Stimulated activated CD4-positive, alpha-beta T cell treated with anti-CD3 and anti-CD28 coated beads, TNF-alpha, amount 100 ng/mL, for 24 hours (primary cell): ENCODE measurements around the gene NOTUM.

Experiments
- DNase-seq, 3 experiments: peaks; one replicate each; pipeline ENCODE4 v3.0.0-alpha.2; 2020; ENCODE audit warnings: low read depth in 3 of 3

Gene NOTUM

GRCh38 chr17:81977211-81977808 is 16.3 kb upstream of the NOTUM start, which contains the start of gene ASPSCR1:
Gene ASPSCR1 (plus strand): TSS chr17:81977629. CDS start chr17:81977647, 18 bp downstream.
- peak; percentile 79 to 88 (median 81) for DNase-seq

GRCh38 chr17:81976332-81977210 is 15.6 kb upstream of the NOTUM start:
- peak in 2 of 3 experiments; percentile 14 to 60 for DNase-seq

GRCh38 chr17:81973432-81973831 is 12.4 kb upstream of the NOTUM start:
- DNase-seq, result no peak

DNA sequence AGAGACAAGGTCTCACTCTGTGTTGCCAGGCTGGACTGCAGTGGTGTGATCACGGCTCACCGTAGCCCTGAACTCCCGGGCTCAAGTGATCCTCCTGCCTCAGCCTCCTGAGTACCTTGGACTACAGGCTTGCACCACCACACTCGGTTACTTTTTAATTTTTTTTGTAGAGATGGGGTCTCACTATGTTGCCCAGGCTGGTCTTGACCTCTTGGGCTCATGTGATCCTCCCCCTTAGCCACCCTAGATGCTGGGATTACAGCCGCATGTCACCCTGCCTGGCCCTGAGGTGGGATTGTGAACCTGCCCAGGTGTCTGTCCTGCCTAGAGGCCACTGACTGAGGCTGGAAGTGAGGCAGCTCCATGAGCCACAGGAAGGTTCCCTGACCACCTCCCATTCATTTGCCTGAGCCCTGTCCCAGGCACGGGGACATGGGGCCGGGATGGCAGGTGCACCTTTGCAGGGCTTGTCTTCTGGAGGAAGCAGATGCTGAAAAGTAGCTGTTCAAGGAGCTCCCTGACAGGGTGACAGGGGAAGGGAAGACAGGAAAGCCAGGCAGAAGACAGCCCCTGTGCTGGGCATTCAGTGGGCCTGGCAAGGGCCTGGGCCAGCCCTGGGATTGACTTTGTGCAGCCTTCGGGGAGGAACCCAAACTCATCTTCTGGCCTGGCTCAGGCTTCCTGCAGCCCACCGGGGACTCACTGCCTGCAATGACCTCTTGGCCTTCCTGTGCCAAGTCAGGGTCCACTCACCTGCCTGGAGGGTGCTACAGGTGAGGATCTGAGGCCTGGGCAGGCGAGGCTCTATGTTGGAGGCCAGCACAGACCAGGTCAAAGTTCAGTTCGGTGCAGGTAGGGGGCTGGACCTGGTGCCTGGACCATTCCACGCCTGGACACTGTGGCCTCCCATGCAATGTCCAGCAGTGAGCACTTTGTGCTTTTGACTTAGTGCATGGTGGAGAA is 8.1 kb upstream of the NOTUM start:
- no peak for DNase-seq

DNA sequence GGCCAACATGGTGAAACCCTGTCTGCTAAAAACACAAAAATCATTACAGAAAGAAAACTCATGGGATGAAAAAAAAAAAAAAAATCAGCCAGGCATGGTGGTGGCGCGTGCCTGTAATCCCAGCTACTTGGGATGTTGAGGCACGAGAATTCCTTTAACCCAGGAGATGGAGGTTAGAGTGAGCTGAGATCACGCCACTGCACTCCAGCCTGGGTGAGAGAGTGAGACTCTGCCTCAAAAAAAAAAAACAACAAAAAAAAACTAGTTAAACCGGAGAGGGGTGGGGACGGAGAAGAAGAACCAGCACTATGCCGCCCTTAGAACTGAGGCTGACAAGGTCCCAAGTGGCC is 7.4 kb upstream of the NOTUM start:
- DNase-seq, result no peak

DNA sequence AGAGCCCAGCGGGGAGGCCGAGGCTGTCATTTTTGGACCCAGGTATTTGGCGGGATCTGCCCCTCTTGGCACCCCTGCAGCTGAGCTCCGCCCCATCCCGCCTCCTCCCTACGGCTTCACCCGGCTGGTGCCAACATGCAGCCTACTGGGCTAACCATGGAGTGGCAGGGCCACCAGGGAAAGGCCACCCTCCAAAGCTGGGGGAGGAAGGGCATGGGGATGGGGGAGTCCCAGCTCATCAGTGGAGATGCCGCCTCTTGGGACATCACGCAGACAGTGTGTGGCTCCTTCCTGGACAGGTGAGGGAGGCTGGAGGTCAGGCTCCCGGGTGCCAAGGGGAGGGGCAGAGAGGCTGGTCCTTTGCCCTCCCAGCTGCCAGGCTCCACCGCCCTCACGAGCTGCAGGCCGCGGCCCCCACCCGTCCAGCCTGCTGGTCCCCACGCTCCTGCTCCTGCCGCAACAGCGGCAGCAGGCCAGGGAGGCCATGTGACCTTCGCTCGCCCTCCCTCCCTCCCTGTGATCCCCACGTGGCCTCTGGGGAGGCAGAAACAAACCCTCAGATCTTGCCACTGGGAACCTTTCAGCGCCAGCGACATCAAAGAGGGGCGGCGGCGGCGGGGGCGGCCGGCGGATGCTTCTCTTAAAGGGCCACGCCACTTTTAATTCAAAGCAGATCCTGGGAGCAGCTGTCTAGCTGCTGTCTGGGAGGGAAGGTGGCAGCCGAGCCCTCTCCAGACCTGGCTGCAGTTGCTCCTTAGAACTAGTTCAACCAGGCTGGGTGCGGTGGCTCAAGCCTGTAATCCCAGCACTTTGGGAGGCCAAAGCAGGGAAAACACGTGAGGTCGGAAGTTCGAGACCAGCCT is 6.8 kb upstream of the NOTUM start:
- DNase-seq, result peak; percentile 75 to 91 (median 76)

DNA sequence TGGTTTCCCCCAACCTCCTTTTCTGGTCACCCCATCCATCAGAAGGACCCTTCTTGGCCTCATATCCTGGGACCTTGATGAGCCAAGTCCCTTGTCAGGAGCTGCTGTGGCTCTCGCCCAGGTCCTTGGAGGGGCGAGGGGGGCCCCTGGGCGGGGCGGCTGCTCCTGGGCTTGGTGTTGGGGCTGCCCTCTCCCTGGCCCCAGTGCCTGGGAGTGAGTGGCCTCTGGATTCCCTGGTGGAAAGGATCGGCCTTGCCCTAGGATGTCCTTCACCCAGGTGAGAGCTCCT is 6.2 kb upstream of the NOTUM start:
- no peak for DNase-seq

- no peak for DNase-seq
These were observed 5.6 kb upstream of the NOTUM start for GRCh38 chr17:81966343-81967243.

- no peak for DNase-seq
These were observed 3.3 kb upstream of the NOTUM start for GRCh38 chr17:81964081-81964849.

- no peak for DNase-seq
These were observed 1.8 kb upstream of the NOTUM start for GRCh38 chr17:81962499-81963441.

GRCh38 chr17:81961521-81962498 is 823 bp upstream of the NOTUM start:
- no peak for DNase-seq

- DNase-seq, result no peak
These were observed 643 bp downstream of the NOTUM start for GRCh38 chr17:81960130-81960958.

- DNase-seq, result peak; percentile 47 to 74 (median 56)
These were observed 1.4 kb downstream of the NOTUM start for GRCh38 chr17:81959362-81960129.

GRCh38 chr17:81958633-81959342 is 2.2 kb downstream of the NOTUM start:
- DNase-seq, result no peak
